ENCODE data around the gene LTBP3. TPM values are rescaled to one million over a fixed set of nuclear protein-coding genes. Genes with fewer than 3 reads are reported as not detected.

LTBP3 gene
- total and polyA plus RNA-seq, 2 of the 13 experiments (the other 11 are each of a cell fraction or from before 2014, with no cell fraction given): 12.2 to 68.1 TPM

DNA sequence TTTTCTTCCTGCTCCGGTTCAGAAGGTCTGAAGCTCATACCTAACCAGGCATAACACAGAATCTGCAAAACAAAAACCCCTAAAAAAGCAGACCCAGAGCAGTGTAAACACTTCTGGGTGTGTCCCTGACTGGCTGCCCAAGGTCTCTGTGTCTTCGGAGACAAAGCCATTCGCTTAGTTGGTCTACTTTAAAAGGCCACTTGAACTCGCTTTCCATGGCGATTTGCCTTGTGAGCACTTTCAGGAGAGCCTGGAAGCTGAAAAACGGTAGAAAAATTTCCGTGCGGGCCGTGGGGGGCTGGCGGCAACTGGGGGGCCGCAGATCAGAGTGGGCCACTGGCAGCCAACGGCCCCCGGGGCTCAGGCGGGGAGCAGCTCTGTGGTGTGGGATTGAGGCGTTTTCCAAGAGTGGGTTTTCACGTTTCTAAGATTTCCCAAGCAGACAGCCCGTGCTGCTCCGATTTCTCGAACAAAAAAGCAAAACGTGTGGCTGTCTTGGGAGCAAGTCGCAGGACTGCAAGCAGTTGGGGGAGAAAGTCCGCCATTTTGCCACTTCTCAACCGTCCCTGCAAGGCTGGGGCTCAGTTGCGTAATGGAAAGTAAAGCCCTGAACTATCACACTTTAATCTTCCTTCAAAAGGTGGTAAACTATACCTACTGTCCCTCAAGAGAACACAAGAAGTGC is 60.0 kb downstream of the LTBP3 start (continued):
- TF ChIP-seq NFAT5 (CRISPR knock-in tag; IDR thresholded peaks at IDR 0.05) (no peak), SRY (CRISPR knock-in tag; IDR thresholded peaks at IDR 0.05) (0 out of 2 replicates have a peak, but pooled peaks have one; percentile 49), CC2D1A (CRISPR knock-in tag; IDR thresholded peaks at IDR 0.05) (no peak), NR3C1 (CRISPR knock-in tag; IDR thresholded peaks at IDR 0.05) (no peak), THAP8 (CRISPR knock-in tag; IDR thresholded peaks at IDR 0.05; ENCODE audit: borderline replicate concordance) (no peak), ZNF550 (CRISPR knock-in tag; IDR thresholded peaks at IDR 0.05; ENCODE audit: borderline replicate concordance) (no peak), DBP (CRISPR knock-in tag; IDR thresholded peaks at IDR 0.05; ENCODE audit: not compliant biosample characterization) (no peak), SRSF1 (optimal IDR thresholded peaks at IDR 0.05; ENCODE audit: low read depth, low read length) (peak; percentile 31), SOX5 (CRISPR knock-in tag; IDR thresholded peaks at IDR 0.05; ENCODE audit: borderline replicate concordance) (no peak), ASH2L (IDR thresholded peaks at IDR 0.05; ENCODE audit: insufficient read length, low read depth, low read length) (no peak), ZNF577 (CRISPR knock-in tag; IDR thresholded peaks at IDR 0.05; ENCODE audit: borderline replicate concordance, low read depth) (no peak), TBP (CRISPR knock-in tag; IDR thresholded peaks at IDR 0.05) (no peak), ZMYM3 (CRISPR knock-in tag; IDR thresholded peaks at IDR 0.05) (no peak), ZFY (CRISPR knock-in tag; IDR thresholded peaks at IDR 0.05) (peak; percentile 62), NFYB (CRISPR knock-in tag; IDR thresholded peaks at IDR 0.05) (0 out of 2 replicates have a peak, but pooled peaks have one; percentile 20)
- TF ChIP-seq, protein P1, sequence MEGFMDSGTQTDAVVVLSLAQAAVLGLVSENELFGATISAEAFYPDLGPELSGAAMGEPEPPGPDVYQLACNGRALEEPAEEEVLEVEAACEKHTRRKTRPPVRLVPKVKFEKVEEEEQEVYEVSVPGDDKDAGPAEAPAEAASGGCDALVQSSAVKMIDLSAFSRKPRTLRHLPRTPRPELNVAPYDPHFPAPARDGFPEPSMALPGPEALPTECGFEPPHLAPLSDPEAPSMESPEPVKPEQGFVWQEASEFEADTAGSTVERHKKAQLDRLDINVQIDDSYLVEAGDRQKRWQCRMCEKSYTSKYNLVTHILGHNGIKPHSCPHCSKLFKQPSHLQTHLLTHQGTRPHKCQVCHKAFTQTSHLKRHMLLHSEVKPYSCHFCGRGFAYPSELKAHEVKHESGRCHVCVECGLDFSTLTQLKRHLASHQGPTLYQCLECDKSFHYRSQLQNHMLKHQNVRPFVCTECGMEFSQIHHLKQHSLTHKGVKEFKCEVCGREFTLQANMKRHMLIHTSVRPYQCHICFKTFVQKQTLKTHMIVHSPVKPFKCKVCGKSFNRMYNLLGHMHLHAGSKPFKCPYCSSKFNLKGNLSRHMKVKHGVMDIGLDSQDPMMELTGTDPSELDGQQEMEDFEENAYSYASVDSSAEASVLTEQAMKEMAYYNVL (CRISPR knock-in tag; IDR thresholded peaks at IDR 0.05; ENCODE audit: borderline replicate concordance): no peak
- TF ChIP-seq, protein P2, sequence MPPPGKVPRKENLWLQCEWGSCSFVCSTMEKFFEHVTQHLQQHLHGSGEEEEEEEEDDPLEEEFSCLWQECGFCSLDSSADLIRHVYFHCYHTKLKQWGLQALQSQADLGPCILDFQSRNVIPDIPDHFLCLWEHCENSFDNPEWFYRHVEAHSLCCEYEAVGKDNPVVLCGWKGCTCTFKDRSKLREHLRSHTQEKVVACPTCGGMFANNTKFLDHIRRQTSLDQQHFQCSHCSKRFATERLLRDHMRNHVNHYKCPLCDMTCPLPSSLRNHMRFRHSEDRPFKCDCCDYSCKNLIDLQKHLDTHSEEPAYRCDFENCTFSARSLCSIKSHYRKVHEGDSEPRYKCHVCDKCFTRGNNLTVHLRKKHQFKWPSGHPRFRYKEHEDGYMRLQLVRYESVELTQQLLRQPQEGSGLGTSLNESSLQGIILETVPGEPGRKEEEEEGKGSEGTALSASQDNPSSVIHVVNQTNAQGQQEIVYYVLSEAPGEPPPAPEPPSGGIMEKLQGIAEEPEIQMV (CRISPR knock-in tag; IDR thresholded peaks at IDR 0.05; ENCODE audit: low read depth): no peak
